SK-N-SH (cell line): ENCODE results near the gene OGFOD2. TPM values are rescaled to one million over a fixed set of nuclear protein-coding genes. Genes with fewer than 3 reads are reported as not detected.
A peak's percentile ranks its signal among the peaks of the same experiment; 100 is the strongest.

Experiments
- CTCF ChIA-PET: fragments of 300-600, 350-600 bp; formaldehyde crosslinking; extraction: SDS; loops from one replicate; lab custom pipeline; 2021; lab: Yijun Ruan, JAX
- POLR2A ChIA-PET: fragments of 350-600 bp; sonication (Branson Sonifier 250); formaldehyde crosslinking; extraction: SDS; loops from one replicate; lab custom pipeline; 2020; ENCODE audit warnings: antibody characterized with exemption, inconsistent platforms; lab: Yijun Ruan, JAX
- DNase-seq: peaks from one replicate; pipeline ENCODE4 v3.0.0; 2012
- H2AFZ ChIP-seq: fragments of 200-600 bp; sonication (generic); 2 replicates; pipeline ENCODE4 v1.8.1; 2016; ENCODE audit warnings: antibody characterized with exemption, mild to moderate bottlenecking, low read depth
- H3F3A ChIP-seq: fragments of 200-600 bp; sonication (generic); replicated peaks from 2 replicates; pipeline ENCODE3; 2016; ENCODE audit warnings: antibody characterized with exemption, mild to moderate bottlenecking; ENCODE audit not compliant: insufficient read depth
- H3K27ac ChIP-seq, 2 experiments: fragments of 200-500 bp in 1 of 2; fragments of 200-600 bp in 1 of 2; sonication (Bioruptor generic) in 1 of 2; sonication (generic), shearing (Covaris generic) in 1 of 2; 2 replicates each; pipeline versions ENCODE4 v1.5.1 to v1.6.1; 2014 to 2016; ENCODE audit warnings: low read depth in 2 of 2, inconsistent platforms in 1 of 2, low read length in 1 of 2, mild to moderate bottlenecking in 1 of 2, mixed read lengths in 1 of 2
- H3K27me3 ChIP-seq: fragments of 200-600 bp; sonication (generic), shearing (Covaris generic); 2 replicates; pipeline ENCODE4 v1.6.1; 2016; ENCODE audit warnings: mixed run types; ENCODE audit not compliant: insufficient read depth
- H3K36me3 ChIP-seq, 2 experiments: fragments of 200-500 bp in 1 of 2; fragments of 200-600 bp in 1 of 2; sonication (Bioruptor generic) in 1 of 2; sonication (generic) in 1 of 2; replicated peaks in 1 of 2; 2 replicates each; pipeline versions ENCODE3 to v1.5.1; 2014 to 2016; ENCODE audit warnings: low read length in 1 of 2, mild to moderate bottlenecking in 1 of 2; ENCODE audit not compliant: insufficient read depth in 2 of 2, control insufficient read depth in 1 of 2
- H3K4me1 ChIP-seq, 2 experiments: fragments of 200-500 bp in 1 of 2; fragments of 200-600 bp in 1 of 2; sonication (Bioruptor generic) in 1 of 2; sonication (generic), shearing (Covaris generic) in 1 of 2; 2 replicates each; pipeline versions ENCODE4 v1.5.1 to v1.6.1; 2014 to 2016; ENCODE audit warnings: low read depth in 1 of 2, low read length in 1 of 2, mixed run types in 1 of 2; ENCODE audit not compliant: insufficient read depth in 2 of 2, control insufficient read depth in 1 of 2
- H3K4me2 ChIP-seq: fragments of 200-600 bp; sonication (generic), shearing (Covaris generic); 2 replicates; pipeline ENCODE4 v1.6.1; 2017; ENCODE audit warnings: mixed run types
- H3K4me3 ChIP-seq, 2 experiments: fragments of 200-500 bp in 1 of 2; fragments of 200-600 bp in 1 of 2; sonication (Bioruptor generic) in 1 of 2; sonication (generic), shearing (Covaris generic) in 1 of 2; 2 replicates each; pipeline versions ENCODE4 v1.5.1 to v1.8.1; 2014 to 2016; ENCODE audit warnings: low read depth in 2 of 2, inconsistent platforms in 1 of 2, low read length in 1 of 2, mild to moderate bottlenecking in 1 of 2, mixed read lengths in 1 of 2, moderate library complexity in 1 of 2
- H3K79me2 ChIP-seq: fragments of 200-600 bp; sonication (generic); 2 replicates; pipeline ENCODE4 v1.8.1; 2017; ENCODE audit warnings: mild to moderate bottlenecking; ENCODE audit not compliant: insufficient read depth
- H3K9ac ChIP-seq: fragments of 200-600 bp; sonication (generic); 2 replicates; pipeline ENCODE4 v1.6.1; 2017; ENCODE audit warnings: mixed run types
- H3K9me2 ChIP-seq: fragments of 200-600 bp; sonication (generic); 2 replicates; pipeline ENCODE4 v1.6.1; 2017; ENCODE audit warnings: mixed run types
- H3K9me3 ChIP-seq: fragments of 200-600 bp; sonication (generic); 2 replicates; pipeline ENCODE4 v1.6.1; 2017; ENCODE audit warnings: mixed run types, mild to moderate bottlenecking, moderate library complexity
- H4K20me1 ChIP-seq: fragments of 200-600 bp; sonication (generic); 2 replicates; pipeline ENCODE4 v1.6.1; 2017; ENCODE audit warnings: mild to moderate bottlenecking, mixed run types; ENCODE audit not compliant: insufficient read depth
- CHD2 ChIP-seq: fragments of 150-350 bp; IDR thresholded peaks from 2 replicates; pipeline ENCODE4 v1.6.1; 2018; ENCODE audit warnings: low read length; ENCODE audit not compliant: partially characterized antibody
- ELF1 ChIP-seq: IDR thresholded peaks from 2 replicates; pipeline ENCODE4 v1.4.0; 2012
- FOXM1 ChIP-seq: IDR thresholded peaks from 2 replicates; pipeline ENCODE4 v1.4.0; 2012; ENCODE audit warnings: low read depth, mild to moderate bottlenecking
- GABPA ChIP-seq: IDR thresholded peaks from 2 replicates; pipeline ENCODE4 v1.4.0; 2012; ENCODE audit warnings: low read depth, mild to moderate bottlenecking
- GATA2 ChIP-seq: sonication (generic); formaldehyde crosslinking; IDR thresholded peaks from 2 replicates; pipeline ENCODE4 v1.5.0; 2020; ENCODE audit warnings: mild to moderate bottlenecking, missing genetic modification reagents
- MEF2A ChIP-seq: IDR thresholded peaks from 2 replicates; pipeline ENCODE4 v1.4.0; 2012; ENCODE audit warnings: low read depth, borderline replicate concordance
- NFIC ChIP-seq: IDR thresholded peaks from 2 replicates; pipeline ENCODE4 v1.4.0; 2012; ENCODE audit warnings: borderline replicate concordance
- NRF1 ChIP-seq: IDR thresholded peaks from 2 replicates; pipeline ENCODE4 v1.6.1; 2012; ENCODE audit warnings: low read depth, mild to moderate bottlenecking, low read length
- SMC3 ChIP-seq: IDR thresholded peaks from 2 replicates; pipeline ENCODE4 v1.6.1; 2012; ENCODE audit warnings: low read depth, low read length, improper control_type of control experiment
- TAF1 ChIP-seq: IDR thresholded peaks from 2 replicates; pipeline ENCODE4 v1.6.1; 2012; ENCODE audit warnings: low read depth, mild to moderate bottlenecking, low read length, moderate library complexity, borderline replicate concordance
- TCF12 ChIP-seq: IDR thresholded peaks from 2 replicates; pipeline ENCODE4 v1.4.0; 2012
- TEAD4 ChIP-seq: IDR thresholded peaks from 2 replicates; pipeline ENCODE4 v1.4.0; 2012; ENCODE audit warnings: mild to moderate bottlenecking, borderline replicate concordance; ENCODE audit not compliant: insufficient read depth
- WGBS: methylation state at CpG from one replicate; pipeline ENCODE4 v1.1.6; 2017; ENCODE audit warnings: low lambda C conversion rate; 5-methylcytosine and 5-hydroxymethylcytosine counted together
- polyA plus RNA-seq, 3 experiments: library from polyadenylated mRNA; depleted of rRNA; stranded (reverse); fragments of >200 nt; gene quantifications; 2 replicates each; pipeline ENCODE4 v1.2.3, GENCODE V29; 2012
- TF ChIP-seq, protein P1 (sequence below): IDR thresholded peaks from 2 replicates; pipeline ENCODE4 v1.6.1; 2012; ENCODE audit warnings: mild to moderate bottlenecking, low read depth, low read length, moderate library complexity
- TF ChIP-seq, protein P2 (sequence below): fragments of 150-350 bp; IDR thresholded peaks from 2 replicates; pipeline ENCODE4 v1.6.1; 2017; ENCODE audit warnings: antibody characterized with exemption, low read length, low read depth, borderline replicate concordance
- TF ChIP-seq, protein P3 (sequence below): fragments of 200-600 bp; sonication (generic); IDR thresholded peaks from 2 replicates; pipeline ENCODE4 v1.6.1; 2017; ENCODE audit warnings: antibody characterized with exemption, mild to moderate bottlenecking, moderate library complexity

OGFOD2 gene
- polyA plus RNA-seq, 1 of the 3 experiments (the other 2 are of a cell fraction): 22.0 TPM

DNA sequence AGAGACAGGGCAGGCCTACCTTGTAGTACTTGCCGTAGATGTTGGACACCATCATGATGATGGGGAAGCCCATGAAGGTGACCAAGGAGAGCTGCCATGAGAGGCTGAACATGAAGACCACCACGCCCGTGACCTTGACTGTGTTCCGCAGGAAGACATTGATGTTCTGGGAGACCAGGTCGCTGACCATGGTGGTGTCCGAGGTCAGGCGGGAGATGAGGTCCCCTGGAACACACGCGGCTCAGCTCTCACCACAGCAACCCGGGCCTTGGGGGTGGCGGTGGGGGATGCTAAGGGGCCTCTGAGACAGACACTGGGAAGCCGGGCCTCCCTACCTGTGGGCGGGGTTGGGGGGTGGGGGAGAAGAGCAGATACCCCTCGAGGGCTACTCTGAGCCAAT, 26.4 kb upstream of the OGFOD2 start:
- CTCF ChIA-PET: interaction anchor here (0.8 to 13.7 kb wide), 6 partner anchors 24 to 312 kb away, joined by 3 to 148 read pairs (median 3); no protein-coding TSS in a partner anchor
- POLR2A ChIA-PET: no interaction called here
- Histone ChIP-seq H3K9me3 (no peaks in the 10 kb centered on the region), H3K9ac (no peak overlapping the region), H3K27ac (no peak overlapping the region), H4K20me1 (no peaks in the 10 kb centered on the region), H3K4me2 (no peak overlapping the region), H3K9me2 (no peaks in the 10 kb centered on the region), H3K4me1 (peaks cover 0 to 27% of the 10 kb centered on the region in 2 experiments; a peak in 2 of 4 replicates), H2AFZ (no peak overlapping the region), H3K36me3 (no peaks in the 10 kb centered on the region), H3K27me3 (no peaks in the 10 kb centered on the region), H3K79me2 (no peaks in the 10 kb centered on the region), H3K4me3 (no peak overlapping the region), H3F3A (peaks cover 22% of the 10 kb centered on the region)
- TF ChIP-seq TAF1: no peak
- TF ChIP-seq, protein P1, sequence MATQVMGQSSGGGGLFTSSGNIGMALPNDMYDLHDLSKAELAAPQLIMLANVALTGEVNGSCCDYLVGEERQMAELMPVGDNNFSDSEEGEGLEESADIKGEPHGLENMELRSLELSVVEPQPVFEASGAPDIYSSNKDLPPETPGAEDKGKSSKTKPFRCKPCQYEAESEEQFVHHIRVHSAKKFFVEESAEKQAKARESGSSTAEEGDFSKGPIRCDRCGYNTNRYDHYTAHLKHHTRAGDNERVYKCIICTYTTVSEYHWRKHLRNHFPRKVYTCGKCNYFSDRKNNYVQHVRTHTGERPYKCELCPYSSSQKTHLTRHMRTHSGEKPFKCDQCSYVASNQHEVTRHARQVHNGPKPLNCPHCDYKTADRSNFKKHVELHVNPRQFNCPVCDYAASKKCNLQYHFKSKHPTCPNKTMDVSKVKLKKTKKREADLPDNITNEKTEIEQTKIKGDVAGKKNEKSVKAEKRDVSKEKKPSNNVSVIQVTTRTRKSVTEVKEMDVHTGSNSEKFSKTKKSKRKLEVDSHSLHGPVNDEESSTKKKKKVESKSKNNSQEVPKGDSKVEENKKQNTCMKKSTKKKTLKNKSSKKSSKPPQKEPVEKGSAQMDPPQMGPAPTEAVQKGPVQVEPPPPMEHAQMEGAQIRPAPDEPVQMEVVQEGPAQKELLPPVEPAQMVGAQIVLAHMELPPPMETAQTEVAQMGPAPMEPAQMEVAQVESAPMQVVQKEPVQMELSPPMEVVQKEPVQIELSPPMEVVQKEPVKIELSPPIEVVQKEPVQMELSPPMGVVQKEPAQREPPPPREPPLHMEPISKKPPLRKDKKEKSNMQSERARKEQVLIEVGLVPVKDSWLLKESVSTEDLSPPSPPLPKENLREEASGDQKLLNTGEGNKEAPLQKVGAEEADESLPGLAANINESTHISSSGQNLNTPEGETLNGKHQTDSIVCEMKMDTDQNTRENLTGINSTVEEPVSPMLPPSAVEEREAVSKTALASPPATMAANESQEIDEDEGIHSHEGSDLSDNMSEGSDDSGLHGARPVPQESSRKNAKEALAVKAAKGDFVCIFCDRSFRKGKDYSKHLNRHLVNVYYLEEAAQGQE: 0 out of 2 replicates have a peak, but pooled peaks have one; percentile 32
- DNase-seq: no peak
- WGBS: 93% methylated on average over 8 of the region's 14 CpGs

DNA sequence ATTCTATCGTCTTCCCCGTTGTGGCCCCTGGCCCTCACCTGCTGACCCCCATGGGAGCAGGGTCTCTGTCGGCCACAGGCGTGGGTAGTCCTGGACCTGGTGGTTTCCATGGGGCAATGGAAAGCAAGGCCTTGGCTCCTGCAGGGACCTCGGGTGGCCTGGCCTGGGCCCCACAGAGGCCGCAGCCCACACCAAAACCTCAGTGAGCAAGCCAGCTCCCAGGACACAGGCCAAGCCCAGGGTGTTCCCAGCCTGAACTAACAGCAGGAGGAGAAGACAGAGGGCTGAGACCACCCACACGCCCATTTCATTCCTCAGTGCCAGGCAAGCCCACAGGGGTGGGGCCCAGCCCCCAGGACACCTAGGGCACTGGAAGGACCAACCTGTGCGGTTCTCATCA, 25.6 kb upstream of the OGFOD2 start:
- Histone ChIP-seq H3F3A (peaks cover 22% of the 10 kb centered on the region), H2AFZ (no peak overlapping the region), H3K36me3 (no peaks in the 10 kb centered on the region), H3K27me3 (no peaks in the 10 kb centered on the region), H3K9me2 (no peaks in the 10 kb centered on the region), H4K20me1 (no peaks in the 10 kb centered on the region), H3K27ac (no peak overlapping the region), H3K9me3 (no peaks in the 10 kb centered on the region), H3K4me3 (no peak overlapping the region), H3K4me2 (no peak overlapping the region), H3K4me1 (peaks cover 0 to 27% of the 10 kb centered on the region in 2 experiments; a peak in 2 of 4 replicates), H3K9ac (no peak overlapping the region), H3K79me2 (no peaks in the 10 kb centered on the region)
- ChIA-PET CTCF (interaction anchor here (0.9 to 13.7 kb wide), 5 partner anchors 25 to 155 kb away, joined by 3 to 148 read pairs (median 6); no protein-coding TSS in a partner anchor), POLR2A (no interaction called here)
- DNase-seq: peak; percentile 15
- 89% methylated on average over 3 of the region's 8 CpGs for WGBS
- TF ChIP-seq GATA2 (CRISPR knock-in tag) (no peak), ELF1 (no peak), CHD2 (no peak), GABPA (no peak), NRF1 (no peak), NFIC (no peak), SMC3 (no peak), FOXM1 (no peak), MEF2A (no peak), TEAD4 (no peak), TCF12 (no peak)
- TF ChIP-seq, protein P2, sequence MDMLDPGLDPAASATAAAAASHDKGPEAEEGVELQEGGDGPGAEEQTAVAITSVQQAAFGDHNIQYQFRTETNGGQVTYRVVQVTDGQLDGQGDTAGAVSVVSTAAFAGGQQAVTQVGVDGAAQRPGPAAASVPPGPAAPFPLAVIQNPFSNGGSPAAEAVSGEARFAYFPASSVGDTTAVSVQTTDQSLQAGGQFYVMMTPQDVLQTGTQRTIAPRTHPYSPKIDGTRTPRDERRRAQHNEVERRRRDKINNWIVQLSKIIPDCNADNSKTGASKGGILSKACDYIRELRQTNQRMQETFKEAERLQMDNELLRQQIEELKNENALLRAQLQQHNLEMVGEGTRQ: no peak
- TF ChIP-seq, protein P3, sequence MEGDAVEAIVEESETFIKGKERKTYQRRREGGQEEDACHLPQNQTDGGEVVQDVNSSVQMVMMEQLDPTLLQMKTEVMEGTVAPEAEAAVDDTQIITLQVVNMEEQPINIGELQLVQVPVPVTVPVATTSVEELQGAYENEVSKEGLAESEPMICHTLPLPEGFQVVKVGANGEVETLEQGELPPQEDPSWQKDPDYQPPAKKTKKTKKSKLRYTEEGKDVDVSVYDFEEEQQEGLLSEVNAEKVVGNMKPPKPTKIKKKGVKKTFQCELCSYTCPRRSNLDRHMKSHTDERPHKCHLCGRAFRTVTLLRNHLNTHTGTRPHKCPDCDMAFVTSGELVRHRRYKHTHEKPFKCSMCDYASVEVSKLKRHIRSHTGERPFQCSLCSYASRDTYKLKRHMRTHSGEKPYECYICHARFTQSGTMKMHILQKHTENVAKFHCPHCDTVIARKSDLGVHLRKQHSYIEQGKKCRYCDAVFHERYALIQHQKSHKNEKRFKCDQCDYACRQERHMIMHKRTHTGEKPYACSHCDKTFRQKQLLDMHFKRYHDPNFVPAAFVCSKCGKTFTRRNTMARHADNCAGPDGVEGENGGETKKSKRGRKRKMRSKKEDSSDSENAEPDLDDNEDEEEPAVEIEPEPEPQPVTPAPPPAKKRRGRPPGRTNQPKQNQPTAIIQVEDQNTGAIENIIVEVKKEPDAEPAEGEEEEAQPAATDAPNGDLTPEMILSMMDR: no peak
- TF ChIP-seq, protein P1: no peak
